IMR-90 (cell line): ENCODE data around the gene ABCC5. TPM values are rescaled to one million over a fixed set of nuclear protein-coding genes. Genes with fewer than 3 reads are reported as not detected.

Experiments used
- ATAC-seq: fragments of 200-7000 bp; cut with Tn5 transposase; 2 replicates; pipeline ENCODE4 v1.9.1; 2020; ENCODE audit warnings: low read depth, mild to moderate bottlenecking, moderate library complexity
- BruUV-seq: library from RNA; stranded (reverse); fragments of 400-500 nt; replicated peaks from 2 replicates; lab custom pipeline; 2021; lab: Mats Ljungman, UMichigan
- CTCF ChIA-PET: fragments of 300-600 bp; formaldehyde crosslinking; extraction: SDS; loops from one replicate; lab custom pipeline; 2021; ENCODE audit warnings: antibody characterized with exemption; lab: Yijun Ruan, JAX
- POLR2A ChIA-PET: fragments of 300-600 bp; sonication (Branson Sonifier 250); formaldehyde crosslinking; loops from one replicate; lab custom pipeline; 2022; ENCODE audit warnings: antibody characterized with exemption; ENCODE audit not compliant: unreplicated experiment; lab: Charles Lee
- DNase-seq: peaks from one replicate; pipeline ENCODE4 v3.0.0; 2013
- H2AFZ ChIP-seq: replicated peaks from 2 replicates; pipeline ENCODE3; 2013; ENCODE audit warnings: low read length, mild to moderate bottlenecking; ENCODE audit not compliant: poor library complexity
- H2AK5ac ChIP-seq: 2 replicates; pipeline ENCODE4 v1.6.1; 2013; ENCODE audit warnings: low read depth, low read length, inconsistent platforms
- H2AK9ac ChIP-seq: replicated peaks from 2 replicates; pipeline ENCODE3; 2013; ENCODE audit warnings: mild to moderate bottlenecking, low read depth, low read length, moderate library complexity; ENCODE audit not compliant: poor library complexity
- H2BK120ac ChIP-seq: 2 replicates; pipeline ENCODE4 v1.6.1; 2013; ENCODE audit warnings: low read depth, low read length, inconsistent platforms
- H2BK15ac ChIP-seq: 3 replicates; pipeline ENCODE4 v1.6.1; 2013; ENCODE audit warnings: low read depth, low read length, inconsistent platforms
- H2BK20ac ChIP-seq: 2 replicates; pipeline ENCODE4 v1.6.1; 2013; ENCODE audit warnings: low read depth, mild to moderate bottlenecking, inconsistent platforms, low read length, moderate library complexity
- H2BK5ac ChIP-seq: 2 replicates; pipeline ENCODE4 v1.6.1; 2013; ENCODE audit warnings: mild to moderate bottlenecking, low read depth, low read length, inconsistent platforms; ENCODE audit not compliant: poor library complexity, severe bottlenecking
- H3K14ac ChIP-seq: replicated peaks from 2 replicates; pipeline ENCODE4 v1.6.1; 2013; ENCODE audit warnings: low read depth, low read length, inconsistent platforms
- H3K18ac ChIP-seq: 2 replicates; pipeline ENCODE4 v1.6.1; 2013; ENCODE audit warnings: low read depth, low read length, control low read depth
- H3K23ac ChIP-seq: 2 replicates; pipeline ENCODE4 v1.6.1; 2013; ENCODE audit warnings: low read depth, low read length, inconsistent platforms
- H3K27ac ChIP-seq: 2 replicates; pipeline ENCODE4 v1.5.1; 2013; ENCODE audit warnings: mild to moderate bottlenecking, control low read depth, low read length; ENCODE audit not compliant: insufficient read depth
- H3K27me3 ChIP-seq: 2 replicates; pipeline ENCODE4 v1.6.1; 2013; ENCODE audit warnings: low read length; ENCODE audit not compliant: control insufficient read depth, insufficient read depth
- H3K36me3 ChIP-seq: 2 replicates; pipeline ENCODE4 v1.6.1; 2013; ENCODE audit warnings: low read length, mixed read lengths; ENCODE audit not compliant: control insufficient read depth, insufficient read depth
- H3K4ac ChIP-seq: 2 replicates; pipeline ENCODE4 v1.6.1; 2013; ENCODE audit warnings: low read depth, low read length, inconsistent platforms
- H3K4me1 ChIP-seq: 2 replicates; pipeline ENCODE4 v1.6.1; 2013; ENCODE audit warnings: low read length, mixed read lengths; ENCODE audit not compliant: control insufficient read depth, insufficient read depth
- H3K4me2 ChIP-seq: 2 replicates; pipeline ENCODE4 v1.6.1; 2013; ENCODE audit warnings: low read depth, mild to moderate bottlenecking, control low read depth, low read length, moderate library complexity
- H3K4me3 ChIP-seq: 2 replicates; pipeline ENCODE4 v1.5.1; 2013; ENCODE audit warnings: low read depth, mild to moderate bottlenecking, control low read depth, low read length, moderate library complexity; ENCODE audit not compliant: insufficient read depth
- H3K56ac ChIP-seq: 2 replicates; pipeline ENCODE4 v1.6.1; 2013; ENCODE audit warnings: low read length, inconsistent platforms; ENCODE audit not compliant: insufficient read depth; ENCODE audit errors: extremely low read depth
- H3K79me1 ChIP-seq, 2 experiments: 2 replicates each; pipeline ENCODE4 v1.6.1; 2013; ENCODE audit warnings: low read length in 2 of 2, inconsistent platforms in 1 of 2, low read depth in 1 of 2
- H3K9ac ChIP-seq: 2 replicates; pipeline ENCODE4 v1.6.1; 2013; ENCODE audit warnings: low read depth, low read length, control low read depth
- H3K9me1 ChIP-seq: 2 replicates; pipeline ENCODE4 v1.6.1; 2013; ENCODE audit warnings: low read length, inconsistent platforms; ENCODE audit not compliant: insufficient read depth
- H3K9me3 ChIP-seq: 2 replicates; pipeline ENCODE4 v1.6.1; 2013; ENCODE audit warnings: low read length; ENCODE audit not compliant: control insufficient read depth, insufficient read depth
- H4K20me1 ChIP-seq: 2 replicates; pipeline ENCODE4 v1.6.1; 2013; ENCODE audit warnings: low read length, inconsistent platforms; ENCODE audit not compliant: insufficient read depth
- H4K5ac ChIP-seq: 2 replicates; pipeline ENCODE4 v1.6.1; 2013; ENCODE audit warnings: mild to moderate bottlenecking, low read depth, low read length, control low read depth
- H4K8ac ChIP-seq, 2 experiments: 2 replicates each; pipeline ENCODE4 v1.6.1; 2013; ENCODE audit warnings: low read depth in 2 of 2, low read length in 2 of 2, control low read depth in 1 of 2, inconsistent platforms in 1 of 2
- H4K91ac ChIP-seq: 2 replicates; pipeline ENCODE4 v1.6.1; 2013; ENCODE audit warnings: low read depth, low read length, inconsistent platforms; ENCODE audit not compliant: insufficient read depth
- BHLHE40 ChIP-seq: fragments of 150-350 bp; IDR thresholded peaks from 2 replicates; pipeline ENCODE4 v1.6.1; 2016; ENCODE audit warnings: mild to moderate bottlenecking, low read depth, low read length
- CEBPB ChIP-seq: IDR thresholded peaks from 2 replicates; pipeline ENCODE4 v1.6.1; 2012; ENCODE audit warnings: low read depth, low read length, improper control_type of control experiment
- CHD1 ChIP-seq: IDR thresholded peaks from 2 replicates; pipeline ENCODE4 v1.6.1; 2012; ENCODE audit warnings: low read depth, low read length, improper control_type of control experiment
- CTCF ChIP-seq: conservative IDR thresholded peaks from 2 replicates; pipeline ENCODE4 v1.5.1; 2012; ENCODE audit warnings: mild to moderate bottlenecking, low read depth, low read length, improper control_type of control experiment
- ELK1 ChIP-seq: fragments of 150-350 bp; IDR thresholded peaks from 2 replicates; pipeline ENCODE4 v1.6.1; 2016; ENCODE audit warnings: low read depth, mild to moderate bottlenecking, low read length, moderate library complexity, borderline replicate concordance
- FOS ChIP-seq: fragments of 150-350 bp; IDR thresholded peaks from 2 replicates; pipeline ENCODE4 v1.6.1; 2016; ENCODE audit warnings: low read depth, low read length
- MAFK ChIP-seq: IDR thresholded peaks from 2 replicates; pipeline ENCODE4 v1.6.1; 2012; ENCODE audit warnings: low read depth, low read length, improper control_type of control experiment
- MAZ ChIP-seq: IDR thresholded peaks from 2 replicates; pipeline ENCODE4 v1.6.1; 2012; ENCODE audit warnings: low read depth, mild to moderate bottlenecking, low read length, improper control_type of control experiment, moderate library complexity, borderline replicate concordance
- MXI1 ChIP-seq: IDR thresholded peaks from 2 replicates; pipeline ENCODE4 v1.6.1; 2012; ENCODE audit warnings: low read depth, mild to moderate bottlenecking, low read length, moderate library complexity, borderline replicate concordance
- NFE2L2 ChIP-seq: fragments of 150-350 bp; IDR thresholded peaks from 2 replicates; pipeline ENCODE4 v1.6.1; 2016; ENCODE audit warnings: low read depth, mild to moderate bottlenecking, low read length
- POLR2A ChIP-seq: IDR thresholded peaks from 2 replicates; pipeline ENCODE4 v1.6.1; 2012; ENCODE audit warnings: mild to moderate bottlenecking, low read depth, low read length
- RAD21 ChIP-seq: IDR thresholded peaks from 2 replicates; pipeline ENCODE4 v1.6.1; 2012; ENCODE audit warnings: low read length, improper control_type of control experiment
- RFX5 ChIP-seq: IDR thresholded peaks from 2 replicates; pipeline ENCODE4 v1.8.0; 2012; ENCODE audit warnings: low read depth, mild to moderate bottlenecking, low read length, moderate library complexity
- SMC3 ChIP-seq: fragments of 150-350 bp; IDR thresholded peaks from 2 replicates; pipeline ENCODE4 v1.6.1; 2016; ENCODE audit warnings: low read depth, mild to moderate bottlenecking, antibody characterized with exemption, low read length, moderate library complexity
- USF2 ChIP-seq: fragments of 150-350 bp; IDR thresholded peaks from 2 replicates; pipeline ENCODE4 v1.6.1; 2017; ENCODE audit warnings: mild to moderate bottlenecking, antibody characterized with exemption, low read length, low read depth
- WGBS, 2 experiments: methylation state at CpG; one replicate each; pipeline versions ENCODE4 v1.1.5 to v1.1.7; 2013; ENCODE audit warnings: missing lambda C conversion rate in 2 of 2; ENCODE audit not compliant: insufficient read length in 1 of 2; ENCODE audit errors: extremely low coverage in 2 of 2; 5-methylcytosine and 5-hydroxymethylcytosine counted together
- dilution Hi-C: fragments of 300-500 bp; cut with HindIII; formaldehyde crosslinking; loops from one replicate; pipeline ENCODE4 v1.14.3; 2018; ENCODE audit warnings: low sequenced_read_pairs; ENCODE audit not compliant: unreplicated experiment
- in situ Hi-C: fragments of 300-500 bp; cut with MboI; formaldehyde crosslinking; loops from 3 replicates; pipeline ENCODE4 v1.14.3; 2019; ENCODE audit warnings: low sequenced_read_pairs, inconsistent platforms, mixed read lengths
- intact Hi-C: fragments of 100-400 bp; cut with micrococcal nuclease; formaldehyde crosslinking; loops from 2 replicates; pipeline ENCODE4 v1.10.0; 2022
- polyA plus RNA-seq, 3 experiments: library from polyadenylated mRNA; depleted of rRNA; stranded (reverse); fragments of >200 nt; gene quantifications; 2 replicates each; pipeline ENCODE4 v1.2.3, GENCODE V29; 2012; ENCODE audit warnings: low replicate concordance in 1 of 3
- total RNA-seq: library from RNA; depleted of rRNA; stranded (reverse); fragments of >200 nt; gene quantifications from 2 replicates; pipeline ENCODE4 v1.2.3, GENCODE V29; 2012

ABCC5 gene
- total and polyA plus RNA-seq, 2 of the 4 experiments (the other 2 are of a cell fraction) = 8.4 to 17.7 TPM

- H4K20me1 ChIP-seq = no peaks in the 10 kb centered on the region
- peak overlapping the region; percentile 88 for H3K4me2 ChIP-seq
- dilution Hi-C loops = no loop called here
- H3K4ac ChIP-seq = peak overlapping the region; percentile 94
- peak overlapping the region; percentile 84 for H4K5ac ChIP-seq
- no peak overlapping the region for H2AK5ac ChIP-seq
- H3K36me3 ChIP-seq = no peaks in the 10 kb centered on the region
- in situ Hi-C loops = loop anchor here (10.0 kb wide), 1 partner anchor 124 kb away; no protein-coding TSS in a partner anchor
- no CpG with 5 or more reads among the region's 21 CpGs for WGBS, 2 experiments
- H2BK120ac ChIP-seq = no peak overlapping the region
- H4K91ac ChIP-seq = peak overlapping the region; percentile 94; the same call in 1 of the 2 replicates
- intact Hi-C loops = loop anchor here (10.0 kb wide), 1 partner anchor 236 kb away; no protein-coding TSS in a partner anchor
- no TSS peak for BruUV-seq
- ATAC-seq (no peak), DNase-seq (no peak)
- ChIA-PET CTCF (interaction anchor here (0.5 to 1.0 kb wide), 5 partner anchors 11 to 277 kb away, joined by 3 to 5 read pairs (median 4); no protein-coding TSS in a partner anchor), POLR2A (interaction anchor here (0.9 kb wide), 1 partner anchor 123 kb away, joined by 3 read pairs; no protein-coding TSS in a partner anchor)
- no peak overlapping the region for H3K18ac ChIP-seq
- peaks cover 3% of the 10 kb centered on the region for H3K9me1 ChIP-seq
- H3K4me3 ChIP-seq = peak overlapping the region; percentile 57
- H3K27ac ChIP-seq = peak overlapping the region; percentile 82
- H3K79me1 ChIP-seq = peaks cover 15 to 22% of the 10 kb centered on the region in 2 experiments
- H3K27me3 ChIP-seq = peaks cover 4% of the 10 kb centered on the region; the same call in 1 of the 2 replicates
- H3K14ac ChIP-seq = peak overlapping the region; percentile 97
- H2AK9ac ChIP-seq = no peak overlapping the region
- H4K8ac ChIP-seq = peak overlapping the region; percentile 85 to 97
- no peak overlapping the region for H3K56ac ChIP-seq
- H2BK15ac ChIP-seq = no peak overlapping the region; the same call in 2 of the 3 replicates
- peak overlapping the region; percentile 94 for H2AFZ ChIP-seq
- H2BK5ac ChIP-seq = no peak overlapping the region
- H3K9ac ChIP-seq = peak overlapping the region; percentile 92
- no peaks in the 10 kb centered on the region for H3K9me3 ChIP-seq
- H3K23ac ChIP-seq = peak overlapping the region; percentile 94; the same call in 1 of the 2 replicates
- H2BK20ac ChIP-seq = no peak overlapping the region
- peaks cover 7% of the 10 kb centered on the region for H3K4me1 ChIP-seq
- no peak for TF ChIP-seq USF2
- no peak for TF ChIP-seq NFE2L2
- TF ChIP-seq CTCF = no peak
- TF ChIP-seq MAFK = no peak
- TF ChIP-seq CEBPB = no peak
- TF ChIP-seq FOS = no peak
- no peak for TF ChIP-seq POLR2A
- TF ChIP-seq MAZ = no peak
- no peak for TF ChIP-seq SMC3
- TF ChIP-seq RAD21 = no peak
- TF ChIP-seq ELK1 = no peak
- no peak for TF ChIP-seq MXI1
- TF ChIP-seq RFX5 = no peak
- no peak for TF ChIP-seq CHD1
- no peak for TF ChIP-seq BHLHE40
Observed at GRCh38 chr3:184018424-184018973, 815 bp upstream of the ABCC5 start.
